Loucy (cell line): ENCODE data around the gene RAMAC.

ENCODE experiments used
- EZH2phosphoT487 ChIP-seq: fragments of 200-600 bp; IDR thresholded peaks from 2 replicates; pipeline ENCODE4 v1.6.1; 2018; ENCODE audit warnings: antibody characterized with exemption, mild to moderate bottlenecking, moderate library complexity, borderline replicate concordance
- TF ChIP-seq, protein P1 (sequence below): fragments of 200-600 bp; sonication (generic); conservative IDR thresholded peaks from 2 replicates; pipeline ENCODE4 v1.5.1; 2014; ENCODE audit warnings: mild to moderate bottlenecking, antibody characterized with exemption, low read length

DNA sequence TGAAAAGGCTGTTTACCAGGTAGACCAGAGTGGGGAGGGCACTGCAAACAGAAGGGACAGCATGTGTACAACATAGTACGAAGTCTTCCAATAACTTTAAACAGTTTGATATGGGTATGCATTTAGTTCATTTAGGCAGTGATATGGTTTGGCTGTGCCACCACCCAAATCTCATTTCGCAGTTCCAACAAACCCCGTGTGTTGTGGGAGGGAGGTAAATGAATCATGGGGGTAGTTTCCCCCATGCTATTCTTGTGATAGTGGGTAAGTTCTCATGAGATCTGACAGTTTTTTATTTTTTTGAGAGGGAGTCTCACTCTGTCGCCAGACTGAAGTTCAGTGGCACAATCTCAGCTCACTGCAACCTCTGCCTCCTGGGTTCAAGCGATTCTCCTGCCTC is 7.6 kb upstream of the RAMAC start:
- TF ChIP-seq, protein P1, sequence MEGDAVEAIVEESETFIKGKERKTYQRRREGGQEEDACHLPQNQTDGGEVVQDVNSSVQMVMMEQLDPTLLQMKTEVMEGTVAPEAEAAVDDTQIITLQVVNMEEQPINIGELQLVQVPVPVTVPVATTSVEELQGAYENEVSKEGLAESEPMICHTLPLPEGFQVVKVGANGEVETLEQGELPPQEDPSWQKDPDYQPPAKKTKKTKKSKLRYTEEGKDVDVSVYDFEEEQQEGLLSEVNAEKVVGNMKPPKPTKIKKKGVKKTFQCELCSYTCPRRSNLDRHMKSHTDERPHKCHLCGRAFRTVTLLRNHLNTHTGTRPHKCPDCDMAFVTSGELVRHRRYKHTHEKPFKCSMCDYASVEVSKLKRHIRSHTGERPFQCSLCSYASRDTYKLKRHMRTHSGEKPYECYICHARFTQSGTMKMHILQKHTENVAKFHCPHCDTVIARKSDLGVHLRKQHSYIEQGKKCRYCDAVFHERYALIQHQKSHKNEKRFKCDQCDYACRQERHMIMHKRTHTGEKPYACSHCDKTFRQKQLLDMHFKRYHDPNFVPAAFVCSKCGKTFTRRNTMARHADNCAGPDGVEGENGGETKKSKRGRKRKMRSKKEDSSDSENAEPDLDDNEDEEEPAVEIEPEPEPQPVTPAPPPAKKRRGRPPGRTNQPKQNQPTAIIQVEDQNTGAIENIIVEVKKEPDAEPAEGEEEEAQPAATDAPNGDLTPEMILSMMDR, result no peak
- no peak for TF ChIP-seq EZH2phosphoT487
